ENCODE data around the gene CTNND2.

The CTNND2 gene

DNA sequence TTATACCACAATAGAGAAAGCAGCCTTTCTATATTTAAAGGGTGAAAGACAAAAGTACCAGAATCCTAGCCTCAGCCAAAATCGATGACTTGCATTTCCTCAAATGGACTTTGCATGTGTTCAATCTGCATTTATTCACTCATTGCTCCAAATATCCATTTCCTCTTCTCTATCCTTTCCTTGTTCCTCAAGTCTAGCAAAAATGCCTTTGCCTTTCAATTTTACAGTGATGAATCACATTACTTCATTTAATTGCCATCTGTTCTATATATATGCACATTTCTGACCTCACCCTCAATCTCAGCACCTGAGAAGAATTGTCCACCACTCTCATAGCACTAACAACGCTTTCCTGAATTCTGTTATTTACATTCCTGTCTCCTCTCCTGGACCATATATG, 329.5 kb downstream of the CTNND2 start:
- H3K4me3 ChIP-seq (ENCODE audit: low read depth, low read length), result no peak overlapping the region
- TF ChIP-seq, protein P1, sequence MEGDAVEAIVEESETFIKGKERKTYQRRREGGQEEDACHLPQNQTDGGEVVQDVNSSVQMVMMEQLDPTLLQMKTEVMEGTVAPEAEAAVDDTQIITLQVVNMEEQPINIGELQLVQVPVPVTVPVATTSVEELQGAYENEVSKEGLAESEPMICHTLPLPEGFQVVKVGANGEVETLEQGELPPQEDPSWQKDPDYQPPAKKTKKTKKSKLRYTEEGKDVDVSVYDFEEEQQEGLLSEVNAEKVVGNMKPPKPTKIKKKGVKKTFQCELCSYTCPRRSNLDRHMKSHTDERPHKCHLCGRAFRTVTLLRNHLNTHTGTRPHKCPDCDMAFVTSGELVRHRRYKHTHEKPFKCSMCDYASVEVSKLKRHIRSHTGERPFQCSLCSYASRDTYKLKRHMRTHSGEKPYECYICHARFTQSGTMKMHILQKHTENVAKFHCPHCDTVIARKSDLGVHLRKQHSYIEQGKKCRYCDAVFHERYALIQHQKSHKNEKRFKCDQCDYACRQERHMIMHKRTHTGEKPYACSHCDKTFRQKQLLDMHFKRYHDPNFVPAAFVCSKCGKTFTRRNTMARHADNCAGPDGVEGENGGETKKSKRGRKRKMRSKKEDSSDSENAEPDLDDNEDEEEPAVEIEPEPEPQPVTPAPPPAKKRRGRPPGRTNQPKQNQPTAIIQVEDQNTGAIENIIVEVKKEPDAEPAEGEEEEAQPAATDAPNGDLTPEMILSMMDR (conservative IDR thresholded peaks at IDR 0.05; ENCODE audit: low read depth, low read length), result no peak
- DNase-seq (ENCODE audit: low read depth), result no peak

DNA sequence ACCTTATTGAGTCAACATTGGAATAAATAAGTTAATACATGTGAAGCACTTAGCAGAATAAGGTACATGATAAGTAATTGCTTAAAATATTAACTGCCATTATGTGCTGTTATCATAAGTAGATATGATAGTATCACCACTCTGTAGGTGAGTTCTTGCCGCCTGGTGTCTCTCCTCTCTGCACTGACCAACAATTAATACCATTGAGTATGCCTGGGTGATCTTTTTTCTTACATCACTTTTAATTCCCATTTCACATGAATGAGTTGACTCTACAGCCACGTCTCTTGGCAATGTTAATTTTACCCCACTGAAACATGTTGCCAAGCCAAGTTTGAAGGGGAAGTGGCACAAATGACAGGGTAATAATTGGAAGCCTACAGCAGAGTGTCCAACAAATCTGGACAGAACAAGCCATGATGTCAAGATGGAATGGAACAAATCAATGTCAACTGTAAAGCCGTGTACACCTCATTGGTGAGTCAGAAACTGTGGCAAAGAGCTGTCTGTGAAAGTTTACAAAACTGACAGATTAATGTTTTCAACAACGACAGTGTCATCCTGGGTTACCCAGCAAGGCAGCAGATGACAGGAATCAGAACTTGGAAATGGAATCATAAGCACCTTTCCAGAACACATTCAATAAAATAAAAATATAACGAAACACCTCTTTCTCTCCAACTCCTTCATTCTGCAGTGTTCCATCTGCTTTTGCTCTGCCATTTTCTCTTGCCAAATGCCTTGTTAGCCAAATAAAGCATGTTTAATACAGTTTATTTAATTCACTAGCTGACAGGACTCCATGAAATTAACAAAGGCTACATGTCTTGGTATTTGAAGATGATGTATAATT, 330.9 kb downstream of the CTNND2 start:
- TF ChIP-seq, protein P1 (conservative IDR thresholded peaks at IDR 0.05; ENCODE audit: low read depth, low read length), result no peak

DNA sequence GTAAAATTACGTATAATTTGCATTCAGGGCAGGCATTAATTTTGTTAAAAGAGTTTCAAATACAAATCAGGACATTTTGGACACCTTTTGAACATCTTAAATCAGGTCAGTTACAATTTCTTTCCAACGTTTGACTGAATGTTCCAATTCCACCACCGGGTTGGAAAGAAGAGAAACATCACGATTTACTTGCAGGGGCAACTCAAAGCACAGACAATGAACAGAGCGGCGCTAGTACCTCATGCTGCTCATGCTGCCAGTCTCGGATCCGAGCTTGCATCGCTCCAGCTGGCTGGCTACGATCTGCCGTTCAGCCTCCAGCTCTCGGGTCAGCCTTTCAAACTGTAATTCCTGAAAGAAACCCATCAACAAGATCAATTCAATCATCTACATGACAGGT, 339.5 kb downstream of the CTNND2 start:
- no peak for DNase-seq (ENCODE audit: low read depth)
- TF ChIP-seq, protein P1 (conservative IDR thresholded peaks at IDR 0.05; ENCODE audit: low read depth, low read length), result no peak
- no peak overlapping the region for H3K4me3 ChIP-seq (ENCODE audit: low read depth, low read length)

More for the DNA sequence above, 330.9 kb downstream of the CTNND2 start:
- H3K4me3 ChIP-seq (ENCODE audit: low read depth, low read length), result no peak overlapping the region
- no peak for DNase-seq (ENCODE audit: low read depth)

DNA sequence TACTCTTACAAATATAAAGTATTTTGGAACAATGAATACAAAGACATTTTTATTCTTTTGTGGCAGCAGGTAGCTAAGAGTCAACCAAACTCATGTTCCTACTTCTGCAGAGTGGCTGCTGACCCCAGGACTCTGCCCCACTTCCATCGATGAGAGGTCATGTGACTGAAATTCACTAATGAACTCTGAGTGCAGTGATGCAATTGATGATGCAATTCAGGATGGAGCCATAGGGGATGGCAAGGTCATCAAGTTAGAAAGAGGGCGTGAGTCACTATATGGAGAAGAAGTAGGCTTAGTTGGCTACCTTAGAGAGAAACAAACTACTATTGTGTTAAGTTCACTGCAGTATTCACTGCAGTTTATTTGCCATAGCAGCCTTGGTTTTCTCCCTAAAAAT, 340.4 kb downstream of the CTNND2 start:
- TF ChIP-seq, protein P1 (conservative IDR thresholded peaks at IDR 0.05; ENCODE audit: low read depth, low read length), result no peak
- DNase-seq (ENCODE audit: low read depth), result no peak
- H3K4me3 ChIP-seq (ENCODE audit: low read depth, low read length), result no peak overlapping the region

DNA sequence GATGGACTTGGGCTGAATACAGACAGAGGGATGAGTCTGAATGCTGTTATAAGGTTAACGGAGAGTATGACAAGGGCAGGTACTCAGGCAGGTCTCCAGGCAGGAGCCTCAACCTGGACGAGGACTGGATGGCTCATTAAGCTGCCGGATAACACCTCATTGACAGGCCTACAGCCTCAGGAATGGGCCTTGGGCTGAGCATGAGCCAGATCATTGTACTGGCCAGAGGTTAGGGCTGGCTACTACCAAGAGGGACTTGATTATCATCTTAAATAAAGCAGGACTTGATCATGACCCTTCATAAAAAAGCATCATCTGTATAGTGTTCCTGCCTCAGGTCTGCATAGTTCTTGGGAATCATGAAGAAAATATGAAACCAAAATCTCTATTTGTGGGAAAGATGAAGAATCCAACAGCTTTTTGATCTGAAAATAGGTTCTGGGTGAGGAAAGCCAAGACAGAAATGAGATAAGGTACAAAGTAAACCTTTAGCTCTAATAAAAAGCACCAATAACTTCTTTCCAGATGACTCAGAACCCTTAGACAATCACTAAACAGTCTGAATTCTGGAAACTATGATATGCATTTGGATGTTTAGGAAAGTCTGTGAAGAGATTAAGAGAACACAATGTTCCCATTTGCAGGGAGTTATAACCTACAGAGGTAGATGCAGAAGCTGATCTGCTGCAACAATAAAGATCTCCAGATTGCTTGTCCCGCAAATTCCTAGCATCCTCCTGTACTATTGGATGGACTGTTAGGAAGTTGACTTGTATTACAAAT, 343.1 kb downstream of the CTNND2 start:
- H3K4me3 ChIP-seq (ENCODE audit: low read depth, low read length), result no peak overlapping the region
- no peak for DNase-seq (ENCODE audit: low read depth)
- TF ChIP-seq, protein P1 (conservative IDR thresholded peaks at IDR 0.05; ENCODE audit: low read depth, low read length), result no peak

DNA sequence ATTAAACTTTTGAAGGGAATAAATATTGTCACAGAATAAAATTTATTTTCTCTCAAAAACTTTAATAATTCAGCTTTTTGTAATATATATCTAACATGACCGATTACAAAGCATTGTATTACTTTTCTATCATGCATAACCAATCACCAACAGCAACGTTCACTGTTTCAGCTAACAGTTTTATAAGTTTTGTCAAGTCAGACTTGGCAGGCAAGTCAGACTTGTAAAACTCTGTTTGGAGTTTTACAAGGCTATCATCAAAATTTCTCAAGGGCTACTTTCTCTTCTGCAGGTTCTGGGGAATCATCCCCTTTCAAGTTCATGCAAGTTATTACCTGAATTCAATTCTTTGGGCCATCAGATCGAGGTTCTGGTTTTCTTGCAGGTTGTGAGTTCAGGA, 347.2 kb downstream of the CTNND2 start:
- DNase-seq (ENCODE audit: low read depth), result no peak
- no peak overlapping the region for H3K4me3 ChIP-seq (ENCODE audit: low read depth, low read length)
- TF ChIP-seq, protein P1 (conservative IDR thresholded peaks at IDR 0.05; ENCODE audit: low read depth, low read length), result no peak
